HEK293T (cell line): ENCODE results near the gene TRIP13.
"Not testable (repeated sequence)": the region's sequence is repeated elsewhere in the genome, so short reads cannot be mapped to it uniquely, and the experiment has no call there.

ENCODE experiments used
- ARNT ChIP-seq: fragments of 450-650 bp; IDR thresholded peaks from 2 replicates; pipeline ENCODE4 v1.6.1; 2017; ENCODE audit warnings: mild to moderate bottlenecking
- BHLHE40 ChIP-seq: fragments of 450-650 bp; IDR thresholded peaks from 2 replicates; pipeline ENCODE4 v1.6.1; 2016; ENCODE audit warnings: mild to moderate bottlenecking, moderate library complexity, borderline replicate concordance
- CTBP1 ChIP-seq: fragments of 450-650 bp; IDR thresholded peaks from 2 replicates; pipeline ENCODE4 v1.6.1; 2016; ENCODE audit warnings: borderline replicate concordance
- FOXM1 ChIP-seq: fragments of 450-650 bp; IDR thresholded peaks from 2 replicates; pipeline ENCODE4 v1.6.1; 2017; ENCODE audit warnings: mild to moderate bottlenecking, borderline replicate concordance
- NFRKB ChIP-seq: fragments of 450-650 bp; IDR thresholded peaks from 2 replicates; pipeline ENCODE4 v1.6.1; 2016; ENCODE audit warnings: mild to moderate bottlenecking, moderate library complexity
- PKNOX1 ChIP-seq: fragments of 450-650 bp; IDR thresholded peaks from 2 replicates; pipeline ENCODE4 v1.6.1; 2016
- SP1 ChIP-seq: fragments of 450-650 bp; IDR thresholded peaks from 2 replicates; pipeline ENCODE4 v1.6.1; 2017

- not testable (repeated sequence) for TF ChIP-seq FOXM1, PKNOX1, ARNT, CTBP1, BHLHE40, NFRKB, SP1
Measured at GRCh38 chr5:915346-915745, 22.7 kb downstream of the TRIP13 start.
